Prostate gland (tissue), 2 donors: ENCODE measurements around the gene FREM3.

Source experiments
- CTCF ChIP-seq, 4 experiments: fragments of 200-600 bp in 2 of 4; fragments of 450-650 bp in 2 of 4; sonication (generic) in 2 of 4; IDR thresholded peaks; 1 replicate in 3 of 4; 2 replicates in 1 of 4; pipeline ENCODE4 v1.5.1; 2016 to 2019; ENCODE audit warnings: antibody characterized with exemption in 4 of 4, mild to moderate bottlenecking in 2 of 4, moderate library complexity in 2 of 4
- POLR2A ChIP-seq: fragments of 450-650 bp; IDR thresholded peaks from one replicate; pipeline ENCODE4 v1.6.1; 2016; ENCODE audit warnings: antibody characterized with exemption, mild to moderate bottlenecking
- POLR2AphosphoS5 ChIP-seq: sonication (generic); formaldehyde crosslinking; IDR thresholded peaks from one replicate; pipeline ENCODE4 v1.6.1; 2017; ENCODE audit warnings: antibody characterized with exemption

- TF ChIP-seq CTCF (IDR thresholded peaks at IDR 0.05) (no peak), POLR2A (no peak), POLR2AphosphoS5 (no peak)
Observed at GRCh38 chr4:143606480-143606879, 94.0 kb downstream of the FREM3 start.
